Gastroesophageal sphincter (tissue), 4 donors: ENCODE data around the gene LCA5. TPM values are rescaled to one million over a fixed set of nuclear protein-coding genes. Genes with fewer than 3 reads are reported as not detected.

Source experiments
- ATAC-seq: fragments of 150-250 bp; one replicate; pipeline ENCODE4 v1.9.1; 2016; ENCODE audit warnings: mild to moderate bottlenecking, moderate library complexity
- H3K27ac ChIP-seq, 4 donors: fragments of 200-600 bp; sonication (generic) in 3 of 4; 1 replicate in 3 of 4; 2 replicates in 1 of 4; pipeline ENCODE4 v1.5.1; 2016 to 2019
- H3K27me3 ChIP-seq: fragments of 200-600 bp; sonication (generic); one replicate; pipeline ENCODE4 v1.5.1; 2019
- H3K36me3 ChIP-seq, 2 donors: fragments of 200-600 bp; sonication (generic); one replicate each; pipeline ENCODE4 v1.5.1; 2019; ENCODE audit warnings: control low read depth in 1 of 2
- H3K4me1 ChIP-seq, 3 donors: fragments of 200-600 bp; sonication (generic); 1 replicate in 2 of 3; 2 replicates in 1 of 3; pipeline ENCODE4 v1.5.1; 2016 to 2019; ENCODE audit warnings: control low read depth in 2 of 3
- H3K4me3 ChIP-seq, 2 donors: fragments of 200-600 bp; sonication (generic); one replicate each; pipeline ENCODE4 v1.5.1; 2019; ENCODE audit warnings: mild to moderate bottlenecking in 1 of 2, moderate library complexity in 1 of 2
- H3K9me3 ChIP-seq, 3 donors: fragments of 200-600 bp; sonication (generic); one replicate each; pipeline ENCODE4 v1.5.1; 2017 to 2019; ENCODE audit warnings: control low read depth in 2 of 3
- EP300 ChIP-seq: sonication (generic); formaldehyde crosslinking; IDR thresholded peaks from one replicate; pipeline ENCODE4 v1.6.1; 2017; ENCODE audit warnings: antibody characterized with exemption, mild to moderate bottlenecking
- POLR2A ChIP-seq, 2 donors: fragments of 450-650 bp; IDR thresholded peaks; one replicate each; pipeline ENCODE4 v1.6.1; 2017; ENCODE audit warnings: antibody characterized with exemption in 2 of 2, mild to moderate bottlenecking in 2 of 2, moderate library complexity in 1 of 2
- POLR2AphosphoS5 ChIP-seq: sonication (generic); formaldehyde crosslinking; IDR thresholded peaks from one replicate; pipeline ENCODE4 v1.6.1; 2017; ENCODE audit warnings: antibody characterized with exemption
- WGBS, 2 donors: methylation state at CpG; one replicate each; pipeline ENCODE4 v1.1.5; 2018; ENCODE audit warnings: low coverage in 1 of 2; 5-methylcytosine and 5-hydroxymethylcytosine counted together
- total RNA-seq, 4 donors: library from RNA; depleted of rRNA; stranded (reverse); fragments of >200 nt; gene quantifications; one replicate each; pipeline ENCODE4 v1.1.0, GENCODE V29; 2016
- TF ChIP-seq, protein P1 (sequence below), 4 experiments: fragments of 200-600 bp in 2 of 4; fragments of 450-650 bp in 2 of 4; sonication (generic) in 1 of 4; IDR thresholded peaks; one replicate each; pipeline ENCODE4 v1.5.1; 2017 to 2019; ENCODE audit warnings: antibody characterized with exemption in 4 of 4, mild to moderate bottlenecking in 2 of 4, moderate library complexity in 2 of 4

The LCA5 gene
- total RNA-seq, 4 donors from 2014 or later, result 6.8 to 11.8 (median 9.5) TPM

DNA sequence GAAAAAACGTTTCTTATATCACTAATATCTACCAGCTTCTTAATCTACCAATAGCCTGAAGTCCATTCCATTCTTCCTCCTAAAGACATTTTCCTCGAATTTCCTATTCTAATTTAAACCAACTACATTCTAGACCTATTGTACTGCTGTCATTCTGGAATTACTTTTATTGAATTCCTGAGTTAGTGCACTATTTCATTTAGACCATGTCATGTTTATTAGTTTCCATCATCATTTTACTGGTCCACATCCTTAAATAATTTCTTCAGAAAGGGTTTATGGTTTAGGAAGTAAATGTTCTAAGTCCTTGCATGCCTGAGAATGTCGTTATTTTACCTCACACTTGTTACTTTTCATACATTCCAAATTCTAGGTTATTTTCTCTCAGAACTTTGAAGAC is 13.2 kb downstream of the LCA5 start:
- Histone ChIP-seq H3K4me3 (no peak overlapping the region), H3K27ac (no peak overlapping the region), H3K4me1 (peaks cover 0 to 12% (median 3%) of the 10 kb centered on the region in 3 donors), H3K9me3 (no peaks in the 10 kb centered on the region), H3K27me3 (no peaks in the 10 kb centered on the region), H3K36me3 (no peaks in the 10 kb centered on the region)
- 82 to 88% methylated on average over 3 of the region's 3 CpGs for WGBS, 2 donors
- ATAC-seq, result no peak
- TF ChIP-seq EP300 (no peak), POLR2A (IDR thresholded peaks at IDR 0.05) (no peak), POLR2AphosphoS5 (no peak)
- TF ChIP-seq, protein P1, sequence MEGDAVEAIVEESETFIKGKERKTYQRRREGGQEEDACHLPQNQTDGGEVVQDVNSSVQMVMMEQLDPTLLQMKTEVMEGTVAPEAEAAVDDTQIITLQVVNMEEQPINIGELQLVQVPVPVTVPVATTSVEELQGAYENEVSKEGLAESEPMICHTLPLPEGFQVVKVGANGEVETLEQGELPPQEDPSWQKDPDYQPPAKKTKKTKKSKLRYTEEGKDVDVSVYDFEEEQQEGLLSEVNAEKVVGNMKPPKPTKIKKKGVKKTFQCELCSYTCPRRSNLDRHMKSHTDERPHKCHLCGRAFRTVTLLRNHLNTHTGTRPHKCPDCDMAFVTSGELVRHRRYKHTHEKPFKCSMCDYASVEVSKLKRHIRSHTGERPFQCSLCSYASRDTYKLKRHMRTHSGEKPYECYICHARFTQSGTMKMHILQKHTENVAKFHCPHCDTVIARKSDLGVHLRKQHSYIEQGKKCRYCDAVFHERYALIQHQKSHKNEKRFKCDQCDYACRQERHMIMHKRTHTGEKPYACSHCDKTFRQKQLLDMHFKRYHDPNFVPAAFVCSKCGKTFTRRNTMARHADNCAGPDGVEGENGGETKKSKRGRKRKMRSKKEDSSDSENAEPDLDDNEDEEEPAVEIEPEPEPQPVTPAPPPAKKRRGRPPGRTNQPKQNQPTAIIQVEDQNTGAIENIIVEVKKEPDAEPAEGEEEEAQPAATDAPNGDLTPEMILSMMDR (IDR thresholded peaks at IDR 0.05), result no peak

DNA sequence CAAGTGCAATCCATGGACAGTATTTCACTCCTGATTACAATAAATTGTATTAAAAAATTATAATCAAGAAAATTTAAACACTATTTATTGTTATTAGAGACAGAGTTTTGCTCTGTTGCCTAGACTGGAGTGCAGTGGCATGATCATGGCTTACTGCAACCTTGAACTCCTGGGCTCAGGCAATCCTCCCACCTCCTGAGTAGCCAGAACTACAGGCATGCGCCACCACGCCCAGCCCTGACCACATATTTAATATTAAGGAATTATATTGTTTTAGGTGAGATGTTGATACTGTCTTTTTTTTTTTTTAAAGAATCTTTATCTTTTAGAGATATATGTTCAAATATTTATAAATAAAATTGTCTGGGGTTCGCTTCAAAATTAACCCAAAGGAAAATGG is 14.6 kb downstream of the LCA5 start:
- Histone ChIP-seq H3K27me3 (no peaks in the 10 kb centered on the region), H3K27ac (no peak overlapping the region), H3K4me3 (no peak overlapping the region), H3K9me3 (no peaks in the 10 kb centered on the region), H3K4me1 (peaks cover 0 to 12% (median 3%) of the 10 kb centered on the region in 3 donors), H3K36me3 (no peaks in the 10 kb centered on the region)
- WGBS, 2 donors, result 91 to 94% methylated on average over 3 of the region's 3 CpGs
- TF ChIP-seq, protein P1 (IDR thresholded peaks at IDR 0.05), result no peak
- no peak for TF ChIP-seq POLR2A (IDR thresholded peaks at IDR 0.05)
- no peak for TF ChIP-seq POLR2AphosphoS5
- no peak for TF ChIP-seq EP300
- ATAC-seq, result no peak

DNA sequence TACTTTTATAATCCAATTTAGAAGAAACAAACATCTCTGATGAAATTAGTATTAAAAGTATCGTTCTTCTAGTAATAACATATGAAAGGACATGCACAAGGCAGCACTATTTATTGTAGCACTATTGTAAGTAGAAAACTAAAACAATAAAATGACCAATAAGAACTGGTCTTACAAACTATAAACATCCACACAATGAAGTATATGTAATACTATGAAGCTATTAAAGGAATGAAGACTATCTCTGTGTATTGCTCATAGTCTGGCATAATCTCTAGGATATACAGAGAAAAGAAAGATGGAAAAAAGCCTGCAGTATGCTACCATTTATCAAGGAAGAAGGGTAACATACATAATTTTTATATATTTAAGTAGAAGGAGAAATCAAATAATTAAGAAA is 16.7 kb downstream of the LCA5 start:
- Histone ChIP-seq H3K27me3 (no peaks in the 10 kb centered on the region), H3K9me3 (no peaks in the 10 kb centered on the region), H3K36me3 (no peaks in the 10 kb centered on the region), H3K27ac (no peak overlapping the region), H3K4me1 (peaks cover 0 to 5% (median 3%) of the 10 kb centered on the region in 3 donors), H3K4me3 (no peak overlapping the region)
- TF ChIP-seq POLR2AphosphoS5 (no peak), POLR2A (IDR thresholded peaks at IDR 0.05) (no peak), EP300 (no peak)
- TF ChIP-seq, protein P1 (IDR thresholded peaks at IDR 0.05), result no peak
- no peak for ATAC-seq
- 75 to 89% methylated on average over 1 of the region's 1 CpG for WGBS, 2 donors

DNA sequence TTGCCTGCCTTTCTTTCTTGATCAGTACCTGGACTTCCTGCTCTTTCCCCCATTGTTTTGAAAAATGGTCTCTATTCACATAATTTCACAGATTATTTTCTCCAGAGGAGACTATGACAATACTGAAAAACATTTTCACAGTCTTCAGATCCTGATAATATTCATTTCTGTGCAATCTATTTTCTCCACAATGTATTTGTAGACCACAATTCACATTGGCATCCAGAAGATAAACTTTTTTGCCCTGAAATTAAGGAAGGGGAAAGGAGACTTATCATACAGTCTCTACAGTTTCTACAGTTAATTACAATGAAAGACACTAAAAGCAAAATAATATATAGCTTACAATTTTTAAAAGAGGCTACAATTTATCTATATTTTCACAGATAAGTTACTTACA is 18.4 kb downstream of the LCA5 start:
- TF ChIP-seq POLR2A (IDR thresholded peaks at IDR 0.05), result no peak
- TF ChIP-seq, protein P1 (IDR thresholded peaks at IDR 0.05), result no peak
- Histone ChIP-seq H3K27me3 (no peaks in the 10 kb centered on the region), H3K9me3 (no peaks in the 10 kb centered on the region), H3K4me3 (no peak overlapping the region), H3K36me3 (no peaks in the 10 kb centered on the region), H3K4me1 (no peaks in the 10 kb centered on the region), H3K27ac (no peak overlapping the region)
- ATAC-seq, result no peak

DNA sequence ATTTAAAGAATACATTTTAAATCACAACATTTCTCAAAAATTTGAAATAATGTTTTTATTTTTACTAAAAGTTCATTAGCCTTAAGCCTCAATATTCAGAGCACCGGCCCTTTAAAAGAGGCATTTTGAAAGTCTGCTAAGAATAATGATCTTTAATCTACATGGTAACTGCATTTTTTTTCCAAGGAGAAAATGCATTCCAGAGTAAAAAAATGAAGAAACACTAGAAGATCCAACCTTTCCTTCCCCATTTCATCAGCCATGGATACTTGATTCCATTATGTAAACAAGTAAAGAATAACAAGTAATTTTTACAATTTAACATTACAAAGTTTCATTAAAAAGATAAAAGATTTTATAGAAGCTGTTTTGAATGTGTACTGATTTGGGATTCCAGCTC is 21.8 kb downstream of the LCA5 start:
- H3K27ac ChIP-seq, result no peak overlapping the region
- no peaks in the 10 kb centered on the region for H3K9me3 ChIP-seq
- peaks cover 0 to 31% of the 10 kb centered on the region in 2 donors for H3K36me3 ChIP-seq
- H3K27me3 ChIP-seq, result no peaks in the 10 kb centered on the region
- H3K4me3 ChIP-seq, result no peak overlapping the region
- no peak for ATAC-seq
- 92 to 100% methylated on average over 1 of the region's 1 CpG for WGBS, 2 donors
- TF ChIP-seq POLR2A (IDR thresholded peaks at IDR 0.05) (no peak), POLR2AphosphoS5 (no peak), EP300 (no peak)
- TF ChIP-seq, protein P1 (IDR thresholded peaks at IDR 0.05), result no peak
- no peaks in the 10 kb centered on the region for H3K4me1 ChIP-seq
